ENCODE data around the gene OR4D11. TPM values are rescaled to one million over a fixed set of nuclear protein-coding genes. Genes with fewer than 3 reads are reported as not detected.

The OR4D11 gene
- total and polyA plus RNA-seq, 12 donors, result not detected

GRCh38 chr11:59548309-59548656 is 44.9 kb downstream of the OR4D11 start:
- TF ChIP-seq POLR2A (IDR thresholded peaks at IDR 0.05) (no peak), CTCF (IDR thresholded peaks at IDR 0.05) (no peak)
- Histone ChIP-seq H3K4me1 (replicated peaks in 1 of 2) (peaks cover 11 to 31% of the 10 kb centered on the region in 2 donors), H3K9me3 (replicated peaks in 1 of 3) (no peaks in the 10 kb centered on the region), H3K36me3 (replicated peaks in 1 of 2) (no peaks in the 10 kb centered on the region), H3K27me3 (no peaks in the 10 kb centered on the region), H3K4me3 (no peak overlapping the region), H3K27ac (peak overlapping the region in 2 of 5 donors; percentile 44 to 60)
- no peak for DNase-seq
- intact Hi-C loops (cut with DNase I), result no loop called here
- 82 to 92% (median 90%) methylated on average over 5 of the region's 5 CpGs for WGBS, 4 donors

DNA sequence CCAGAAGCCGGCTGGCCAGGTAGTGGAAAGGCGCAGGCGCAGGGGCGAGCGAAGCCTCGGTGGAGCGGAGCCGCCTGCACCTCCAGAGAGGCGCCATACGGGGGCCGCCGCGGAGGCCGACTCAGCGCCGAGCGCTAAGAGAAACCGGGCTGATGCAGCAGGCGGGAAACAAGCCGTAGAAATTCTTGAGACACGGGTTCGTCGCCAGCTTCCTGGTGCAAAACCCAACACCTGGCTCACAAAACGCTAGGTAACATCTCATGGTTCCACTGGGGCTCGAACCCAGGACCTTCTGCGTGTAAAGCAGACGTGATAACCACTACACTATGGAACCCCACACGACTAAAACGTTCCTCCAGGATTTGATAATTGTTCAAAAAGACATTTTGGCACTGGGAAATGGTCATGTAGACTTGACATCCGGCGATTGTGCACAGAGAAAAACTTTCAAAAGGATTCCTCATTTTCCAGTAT is 47.0 kb downstream of the OR4D11 start:
- no peaks in the 10 kb centered on the region for H3K9me3 ChIP-seq (replicated peaks in 1 of 3)
- peaks cover 11 to 35% of the 10 kb centered on the region in 2 donors for H3K4me1 ChIP-seq (replicated peaks in 1 of 2)
- no peaks in the 10 kb centered on the region for H3K36me3 ChIP-seq (replicated peaks in 1 of 2)
- peak overlapping the region; percentile 73 to 91 (median 88) for H3K27ac ChIP-seq
- no peaks in the 10 kb centered on the region for H3K27me3 ChIP-seq
- WGBS, 4 donors, result 0 to 1% (median 0%) methylated on average over 4 to 31 of the region's 31 CpGs
- peak; percentile 3 to 23 for TF ChIP-seq POLR2A (IDR thresholded peaks at IDR 0.05)
- TF ChIP-seq CTCF (IDR thresholded peaks at IDR 0.05), result peak; percentile 15 to 70 (median 50)
- peak; percentile 79 to 96 (median 86) for DNase-seq
- H3K4me3 ChIP-seq, result peak overlapping the region in 2 of 4 donors; percentile 37 to 48
- intact Hi-C loops (cut with DNase I), result loop anchor here in 1 of 2 donors (5.0 kb wide), 1 partner anchor 67 kb away; the partner anchor contains the start of gene OSBP

GRCh38 chr11:59550842-59551658 is 47.7 kb downstream of the OR4D11 start:
- Histone ChIP-seq H3K27me3 (no peaks in the 10 kb centered on the region), H3K4me1 (replicated peaks in 1 of 2) (peaks cover 11 to 41% of the 10 kb centered on the region in 2 donors), H3K4me3 (peak overlapping the region in 2 of 4 donors; percentile 35 to 48), H3K36me3 (replicated peaks in 1 of 2) (no peaks in the 10 kb centered on the region), H3K9me3 (replicated peaks in 1 of 3) (no peaks in the 10 kb centered on the region), H3K27ac (peak overlapping the region; percentile 73 to 91 (median 88))
- peak; percentile 81 to 94 (median 88) for DNase-seq
- intact Hi-C loops (cut with DNase I), result loop anchor here in 1 of 2 donors (5.0 kb wide), 1 partner anchor 66 kb away; the partner anchor contains the start of gene OSBP
- WGBS, 4 donors, result 0 to 1% (median 1%) methylated on average over 34 of the region's 34 CpGs
- TF ChIP-seq CTCF (IDR thresholded peaks at IDR 0.05), result no peak
- TF ChIP-seq POLR2A (IDR thresholded peaks at IDR 0.05), result peak in 1 of 2 donors; percentile 3

Data from adrenal gland (tissue), 12 donors.